Measurements from ENCODE around the gene EBPL. TPM values are rescaled to one million over a fixed set of nuclear protein-coding genes. Genes with fewer than 3 reads are reported as not detected.
A peak's percentile ranks its signal among the peaks of the same experiment; 100 is the strongest.

EBPL gene
- total RNA-seq, 4 donors from 2014 or later, result 37.6 to 81.7 (median 45.0) TPM

GRCh38 chr13:49690133-49690994 is 922 bp downstream of the EBPL start:
- ATAC-seq, result peak; percentile 6
- 7 to 13% methylated on average over 10 to 15 of the region's 17 CpGs for WGBS, 2 donors (ENCODE audit: low coverage in 1 of 2)
- no peaks in the 10 kb centered on the region for H3K27me3 ChIP-seq
- H3K27ac ChIP-seq, result peak overlapping the region in 3 of 4 donors; percentile 82 to 86 (median 85)
- TF ChIP-seq POLR2AphosphoS5 (IDR thresholded peaks at IDR 0.05) (no peak), EP300 (IDR thresholded peaks at IDR 0.05) (no peak), CTCF (IDR thresholded peaks at IDR 0.05) (no peak), POLR2A (IDR thresholded peaks at IDR 0.05) (no peak)
- H3K4me3 ChIP-seq, result peak overlapping the region; percentile 57 to 67
- peaks cover 0 to 17% of the 10 kb centered on the region in 2 donors for H3K36me3 ChIP-seq
- H3K9me3 ChIP-seq, result no peaks in the 10 kb centered on the region
- H3K4me1 ChIP-seq, result peaks cover 0 to 26% (median 0%) of the 10 kb centered on the region in 3 donors

GRCh38 chr13:49683489-49683888 is 7.8 kb downstream of the EBPL start:
- TF ChIP-seq POLR2AphosphoS5 (IDR thresholded peaks at IDR 0.05), result no peak
- TF ChIP-seq CTCF (IDR thresholded peaks at IDR 0.05), result no peak
- TF ChIP-seq POLR2A (IDR thresholded peaks at IDR 0.05), result no peak
- no peak for TF ChIP-seq EP300 (IDR thresholded peaks at IDR 0.05)
- Histone ChIP-seq H3K27ac (no peak overlapping the region), H3K4me1 (no peaks in the 10 kb centered on the region), H3K9me3 (no peaks in the 10 kb centered on the region), H3K36me3 (peaks cover 0 to 32% of the 10 kb centered on the region in 2 donors), H3K4me3 (no peak overlapping the region), H3K27me3 (no peaks in the 10 kb centered on the region)
- no peak for ATAC-seq
- 90 to 100% methylated on average over 2 to 6 of the region's 6 CpGs for WGBS, 2 donors (ENCODE audit: low coverage in 1 of 2)

- Histone ChIP-seq H3K4me1 (no peaks in the 10 kb centered on the region), H3K4me3 (no peak overlapping the region), H3K27me3 (no peaks in the 10 kb centered on the region), H3K36me3 (peaks cover 0 to 32% of the 10 kb centered on the region in 2 donors), H3K27ac (no peak overlapping the region), H3K9me3 (no peaks in the 10 kb centered on the region)
- TF ChIP-seq EP300 (IDR thresholded peaks at IDR 0.05) (no peak), POLR2A (IDR thresholded peaks at IDR 0.05) (no peak), POLR2AphosphoS5 (IDR thresholded peaks at IDR 0.05) (no peak), CTCF (IDR thresholded peaks at IDR 0.05) (no peak)
- 85 to 90% methylated on average over 3 to 4 of the region's 4 CpGs for WGBS, 2 donors (ENCODE audit: low coverage in 1 of 2)
- ATAC-seq, result no peak
Measured at GRCh38 chr13:49681842-49682435, 9.3 kb downstream of the EBPL start.

- WGBS, 2 donors (ENCODE audit: low coverage in 1 of 2), result 57 to 78% methylated on average over 1 to 3 of the region's 3 CpGs
Measured at GRCh38 chr13:49679246-49679645, 12.0 kb downstream of the EBPL start.

More at GRCh38 chr13:49679246-49679645, 12.0 kb downstream of the EBPL start:
- H3K4me1 ChIP-seq, result no peaks in the 10 kb centered on the region
- TF ChIP-seq EP300 (IDR thresholded peaks at IDR 0.05) (no peak), POLR2A (IDR thresholded peaks at IDR 0.05) (no peak), POLR2AphosphoS5 (IDR thresholded peaks at IDR 0.05) (no peak), CTCF (IDR thresholded peaks at IDR 0.05) (no peak)
- H3K36me3 ChIP-seq, result peaks cover 0 to 18% of the 10 kb centered on the region in 2 donors
- no peak overlapping the region for H3K4me3 ChIP-seq
- no peak for ATAC-seq
- H3K9me3 ChIP-seq, result no peaks in the 10 kb centered on the region
- no peaks in the 10 kb centered on the region for H3K27me3 ChIP-seq
- H3K27ac ChIP-seq, result no peak overlapping the region

Data from gastroesophageal sphincter (tissue), 4 donors.